Measurements from ENCODE around the gene VPS18. TPM values are rescaled to one million over a fixed set of nuclear protein-coding genes. Genes with fewer than 3 reads are reported as not detected.

VPS18 gene
- total RNA-seq, 1 experiment from 2014 or later: 14.3 TPM

DNA sequence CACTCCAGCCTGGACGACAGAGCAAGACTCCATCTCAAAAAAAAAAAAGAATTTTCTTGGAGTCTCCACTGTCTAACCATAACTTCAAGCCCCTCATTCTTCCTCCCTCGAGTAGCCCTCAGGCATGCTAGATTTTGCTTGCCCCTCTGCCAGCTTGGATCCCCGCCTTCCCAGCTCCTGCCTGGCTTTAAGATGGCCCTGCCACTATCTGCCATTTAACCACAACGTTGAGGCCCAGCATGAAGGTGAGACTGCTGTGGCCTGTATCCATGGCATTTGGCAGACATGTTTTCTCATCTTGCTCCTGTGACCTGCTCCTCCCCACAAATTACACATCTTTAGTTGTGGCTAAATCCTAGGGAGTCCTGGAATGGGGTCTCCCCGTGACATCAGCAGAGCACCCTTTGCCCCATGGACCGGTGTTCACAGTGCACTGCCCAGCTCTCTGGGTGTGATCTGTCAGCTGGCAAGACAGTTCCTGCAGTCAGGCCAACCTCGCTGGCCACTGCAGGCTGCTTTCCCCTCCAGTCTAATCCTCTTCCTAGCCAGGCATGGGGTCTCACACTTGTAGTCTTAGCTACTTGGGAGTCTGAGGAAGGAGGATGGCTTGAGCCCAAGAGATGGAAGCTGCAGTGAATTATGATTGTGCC is 10.4 kb downstream of the VPS18 start:
- no peak overlapping the region for H3K27ac Mint-ChIP-seq (ENCODE audit: unreplicated experiment)
- no TSS peak for BruUV-seq (replicated peaks)
- no peak for DNase-seq
- TF ChIP-seq, protein P1, sequence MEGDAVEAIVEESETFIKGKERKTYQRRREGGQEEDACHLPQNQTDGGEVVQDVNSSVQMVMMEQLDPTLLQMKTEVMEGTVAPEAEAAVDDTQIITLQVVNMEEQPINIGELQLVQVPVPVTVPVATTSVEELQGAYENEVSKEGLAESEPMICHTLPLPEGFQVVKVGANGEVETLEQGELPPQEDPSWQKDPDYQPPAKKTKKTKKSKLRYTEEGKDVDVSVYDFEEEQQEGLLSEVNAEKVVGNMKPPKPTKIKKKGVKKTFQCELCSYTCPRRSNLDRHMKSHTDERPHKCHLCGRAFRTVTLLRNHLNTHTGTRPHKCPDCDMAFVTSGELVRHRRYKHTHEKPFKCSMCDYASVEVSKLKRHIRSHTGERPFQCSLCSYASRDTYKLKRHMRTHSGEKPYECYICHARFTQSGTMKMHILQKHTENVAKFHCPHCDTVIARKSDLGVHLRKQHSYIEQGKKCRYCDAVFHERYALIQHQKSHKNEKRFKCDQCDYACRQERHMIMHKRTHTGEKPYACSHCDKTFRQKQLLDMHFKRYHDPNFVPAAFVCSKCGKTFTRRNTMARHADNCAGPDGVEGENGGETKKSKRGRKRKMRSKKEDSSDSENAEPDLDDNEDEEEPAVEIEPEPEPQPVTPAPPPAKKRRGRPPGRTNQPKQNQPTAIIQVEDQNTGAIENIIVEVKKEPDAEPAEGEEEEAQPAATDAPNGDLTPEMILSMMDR (IDR thresholded peaks at IDR 0.05; ENCODE audit: unreplicated experiment): no peak
- no peaks in the 10 kb centered on the region for H3K9me3 Mint-ChIP-seq (ENCODE audit: low read depth, unreplicated experiment)
- CTCF ChIA-PET: interaction anchor here (1.4 to 1.5 kb wide), 2 partner anchors 25 to 114 kb away, joined by 4 read pairs; no protein-coding TSS in a partner anchor
- H3K4me1 Mint-ChIP-seq (ENCODE audit: low read depth, unreplicated experiment): no peaks in the 10 kb centered on the region
- H3K36me3 Mint-ChIP-seq (ENCODE audit: insufficient read depth, unreplicated experiment): peaks cover 27% of the 10 kb centered on the region
- intact Hi-C loops (cut with micrococcal nuclease; ENCODE audit: unreplicated experiment): loop anchor here (1.0 to 10.0 kb wide), 3 partner anchors 60 to 280 kb away; no protein-coding TSS in a partner anchor
- no peaks in the 10 kb centered on the region for H3K27me3 Mint-ChIP-seq (ENCODE audit: unreplicated experiment)
- H3K4me3 Mint-ChIP-seq (ENCODE audit: low read depth, unreplicated experiment): no peak overlapping the region

DNA sequence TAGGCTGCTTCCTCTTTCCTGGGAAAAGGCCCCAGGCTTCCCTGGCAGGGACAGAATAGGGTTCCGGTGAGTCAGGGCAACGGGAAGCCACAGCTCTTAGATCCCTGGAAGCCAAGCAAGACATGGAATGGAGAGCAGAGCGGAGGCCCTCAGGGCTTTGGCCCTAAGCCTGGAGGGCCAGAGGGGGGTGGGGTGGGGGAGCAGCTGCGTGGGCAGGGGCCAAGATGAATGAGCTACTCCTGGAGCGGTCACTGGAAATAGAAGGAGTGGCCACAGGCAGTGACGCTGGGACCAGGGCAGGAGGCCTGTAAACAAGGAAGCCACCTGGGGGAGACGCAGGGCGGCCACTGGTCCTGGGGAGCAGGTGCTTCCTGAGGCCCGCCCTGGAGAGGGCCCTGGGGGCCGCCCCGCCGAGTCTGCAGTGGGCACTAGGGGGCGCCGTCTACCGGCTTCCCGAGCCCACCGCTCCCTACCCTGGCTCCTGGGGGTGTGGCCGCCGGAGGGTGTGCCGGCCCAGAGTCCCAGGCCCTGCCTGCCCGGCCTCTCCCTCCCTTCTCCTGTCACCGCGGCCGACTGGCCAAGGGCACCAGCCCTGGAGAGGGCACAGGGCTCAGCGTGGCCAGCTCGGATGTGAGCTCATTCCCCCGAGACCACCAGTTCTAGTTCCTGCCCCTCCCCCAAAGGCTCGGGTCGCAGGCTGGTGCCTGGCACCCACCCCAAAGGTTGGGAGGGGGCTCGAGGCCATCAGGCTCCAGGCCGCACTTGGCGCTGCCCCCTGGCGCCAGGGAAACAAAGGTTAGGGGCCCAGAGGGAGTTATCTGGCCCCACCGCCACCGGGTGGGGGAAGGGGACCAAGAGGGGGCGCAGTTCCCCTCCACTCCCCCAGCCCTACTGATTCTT is 12.1 kb downstream of the VPS18 start:
- DNase-seq: peak; percentile 88
- no TSS peak for BruUV-seq (replicated peaks)
- Mint-ChIP-seq H3K27me3 (ENCODE audit: unreplicated experiment) (no peaks in the 10 kb centered on the region), H3K9me3 (ENCODE audit: low read depth, unreplicated experiment) (no peaks in the 10 kb centered on the region), H3K36me3 (ENCODE audit: insufficient read depth, unreplicated experiment) (peaks cover 27% of the 10 kb centered on the region), H3K27ac (ENCODE audit: unreplicated experiment) (peak overlapping the region; percentile 20), H3K4me3 (ENCODE audit: low read depth, unreplicated experiment) (no peak overlapping the region), H3K4me1 (ENCODE audit: low read depth, unreplicated experiment) (no peaks in the 10 kb centered on the region)
- TF ChIP-seq, protein P1 (IDR thresholded peaks at IDR 0.05; ENCODE audit: unreplicated experiment): peak; percentile 54
- intact Hi-C loops (cut with micrococcal nuclease; ENCODE audit: unreplicated experiment): loop anchor here (10.0 kb wide), 1 partner anchor 58 kb away; no protein-coding TSS in a partner anchor
- CTCF ChIA-PET: interaction anchor here (0.6 to 0.9 kb wide), 5 partner anchors 9 to 417 kb away, joined by 3 to 5 read pairs (median 4); no protein-coding TSS in a partner anchor

GRCh38 chr15:40906991-40907802 is 12.9 kb downstream of the VPS18 start:
- BruUV-seq (replicated peaks): no TSS peak
- H3K27ac Mint-ChIP-seq (ENCODE audit: unreplicated experiment): peak overlapping the region; percentile 36
- TF ChIP-seq, protein P1 (IDR thresholded peaks at IDR 0.05; ENCODE audit: unreplicated experiment): no peak
- H3K4me1 Mint-ChIP-seq (ENCODE audit: low read depth, unreplicated experiment): no peaks in the 10 kb centered on the region
- no peak for DNase-seq
- CTCF ChIA-PET: interaction anchor here (0.7 kb wide), 1 partner anchor 48 kb away, joined by 4 read pairs; no protein-coding TSS in a partner anchor
- intact Hi-C loops (cut with micrococcal nuclease; ENCODE audit: unreplicated experiment): loop anchor here (10.0 kb wide), 1 partner anchor 58 kb away; no protein-coding TSS in a partner anchor
- H3K9me3 Mint-ChIP-seq (ENCODE audit: low read depth, unreplicated experiment): no peaks in the 10 kb centered on the region
- peak overlapping the region; percentile 47 for H3K4me3 Mint-ChIP-seq (ENCODE audit: low read depth, unreplicated experiment)
- H3K27me3 Mint-ChIP-seq (ENCODE audit: unreplicated experiment): no peaks in the 10 kb centered on the region
- peaks cover 26% of the 10 kb centered on the region for H3K36me3 Mint-ChIP-seq (ENCODE audit: insufficient read depth, unreplicated experiment)

- CTCF ChIA-PET: no interaction called here
- BruUV-seq (replicated peaks): no TSS peak
- Mint-ChIP-seq H3K27me3 (ENCODE audit: unreplicated experiment) (no peaks in the 10 kb centered on the region), H3K27ac (ENCODE audit: unreplicated experiment) (no peak overlapping the region), H3K9me3 (ENCODE audit: low read depth, unreplicated experiment) (no peaks in the 10 kb centered on the region), H3K4me3 (ENCODE audit: low read depth, unreplicated experiment) (no peak overlapping the region), H3K4me1 (ENCODE audit: low read depth, unreplicated experiment) (no peaks in the 10 kb centered on the region), H3K36me3 (ENCODE audit: insufficient read depth, unreplicated experiment) (peaks cover 23% of the 10 kb centered on the region)
- intact Hi-C loops (cut with micrococcal nuclease; ENCODE audit: unreplicated experiment): loop anchor here (10.0 kb wide), 1 partner anchor 57 kb away; no protein-coding TSS in a partner anchor
- TF ChIP-seq, protein P1 (IDR thresholded peaks at IDR 0.05; ENCODE audit: unreplicated experiment): no peak
- DNase-seq: no peak
These were observed 13.8 kb downstream of the VPS18 start for GRCh38 chr15:40908095-40908494.

All from Calu3 (cell line).